Activated naive CD8-positive, alpha-beta T cell (primary cell): Measurements from ENCODE around the gene SCNN1A.
"Not testable (repeated sequence)": the region's sequence is repeated elsewhere in the genome, so short reads cannot be mapped to it uniquely, and the experiment has no call there.

Source experiments
- H3K27ac Mint-ChIP-seq: one replicate; pipeline ENCODE4 v1.8.0; 2021; ENCODE audit warnings: mixed read lengths
- H3K27me3 Mint-ChIP-seq: one replicate; pipeline ENCODE4 v1.8.0; 2021; ENCODE audit warnings: mixed read lengths
- H3K36me3 Mint-ChIP-seq: one replicate; pipeline ENCODE4 v1.8.0; 2021; ENCODE audit warnings: mixed read lengths
- H3K4me1 Mint-ChIP-seq: one replicate; pipeline ENCODE4 v1.8.0; 2021; ENCODE audit warnings: low read depth, mixed read lengths
- H3K4me3 Mint-ChIP-seq: one replicate; pipeline ENCODE4 v1.8.0; 2021; ENCODE audit warnings: mild to moderate bottlenecking, mixed read lengths
- H3K9me3 Mint-ChIP-seq: one replicate; pipeline ENCODE4 v1.8.0; 2021; ENCODE audit warnings: low read depth, mixed read lengths

Gene SCNN1A

GRCh38 chr12:6352193-6353173 is 22.9 kb downstream of the SCNN1A start:
- Mint-ChIP-seq H3K27me3 (no peaks in the 10 kb centered on the region), H3K27ac (no peak overlapping the region), H3K4me3 (no peak overlapping the region), H3K9me3 (no peaks in the 10 kb centered on the region), H3K36me3 (no peaks in the 10 kb centered on the region), H3K4me1 (peaks cover 20% of the 10 kb centered on the region)

- Mint-ChIP-seq H3K9me3 (no peaks in the 10 kb centered on the region), H3K27me3 (no peaks in the 10 kb centered on the region), H3K36me3 (no peaks in the 10 kb centered on the region), H3K27ac (no peak overlapping the region), H3K4me1 (peaks cover 29% of the 10 kb centered on the region), H3K4me3 (no peak overlapping the region)
Measured at GRCh38 chr12:6351622-6352021, 23.7 kb downstream of the SCNN1A start.

- H3K27me3 Mint-ChIP-seq: no peaks in the 10 kb centered on the region
- no peaks in the 10 kb centered on the region for H3K36me3 Mint-ChIP-seq
- H3K27ac Mint-ChIP-seq: peak overlapping the region; percentile 48
- H3K9me3 Mint-ChIP-seq: no peaks in the 10 kb centered on the region
- H3K4me3 Mint-ChIP-seq: peak overlapping the region; percentile 46
- H3K4me1 Mint-ChIP-seq: peaks cover 45% of the 10 kb centered on the region
Measured at GRCh38 chr12:6347367-6348338, 27.7 kb downstream of the SCNN1A start.

- Mint-ChIP-seq H3K27me3 (no peaks in the 10 kb centered on the region), H3K27ac (peak overlapping the region; percentile 48), H3K36me3 (no peaks in the 10 kb centered on the region), H3K9me3 (no peaks in the 10 kb centered on the region), H3K4me3 (peak overlapping the region; percentile 46), H3K4me1 (peaks cover 52% of the 10 kb centered on the region)
Measured at GRCh38 chr12:6346942-6347341, 28.4 kb downstream of the SCNN1A start.

- Mint-ChIP-seq H3K36me3 (no peaks in the 10 kb centered on the region), H3K4me3 (peak overlapping the region; percentile 3), H3K4me1 (peaks cover 54% of the 10 kb centered on the region)
Measured at GRCh38 chr12:6346235-6346832, 29.0 kb downstream of the SCNN1A start.

DNA sequence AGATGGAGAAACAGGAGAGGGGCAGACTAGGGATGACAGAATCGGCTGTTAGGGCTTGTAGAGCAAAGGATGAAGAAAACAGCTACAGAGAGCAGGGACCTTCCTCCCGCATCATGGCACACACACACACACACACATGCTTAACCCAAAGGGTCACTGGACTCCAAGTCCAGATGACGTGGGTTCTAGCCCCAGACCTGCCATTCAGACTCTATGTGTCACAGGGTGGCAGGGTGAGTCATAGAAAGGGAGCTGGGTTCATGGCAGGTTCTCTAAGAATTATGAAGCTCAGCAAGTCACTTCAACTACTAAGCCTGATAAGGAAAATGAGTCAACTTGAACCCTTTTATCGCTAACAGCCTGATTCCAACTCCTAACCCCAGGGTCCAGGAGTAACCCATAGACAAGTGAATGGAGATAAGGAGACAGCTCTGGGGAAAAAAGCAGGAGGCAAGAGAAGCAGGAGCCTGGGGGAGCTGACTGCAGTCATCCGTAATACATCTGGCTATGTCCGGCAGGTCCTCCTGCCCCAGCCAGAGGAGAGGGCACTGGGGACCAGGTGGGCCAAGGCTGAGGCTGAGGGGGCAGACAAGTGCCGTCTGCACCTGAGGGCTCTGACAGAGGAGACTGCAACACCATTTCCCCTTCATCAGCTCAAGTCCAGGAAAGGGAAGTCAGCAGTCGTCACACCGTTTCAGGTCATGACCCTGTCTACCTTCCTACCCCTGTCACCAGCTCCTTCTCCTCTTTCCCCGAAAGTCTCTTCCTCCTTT is 29.9 kb downstream of the SCNN1A start:
- Mint-ChIP-seq H3K4me1 (peaks cover 54% of the 10 kb centered on the region), H3K27ac (peak overlapping the region; percentile 18), H3K4me3 (peak overlapping the region; percentile 33), H3K27me3 (no peaks in the 10 kb centered on the region), H3K9me3 (no peaks in the 10 kb centered on the region), H3K36me3 (no peaks in the 10 kb centered on the region)

More at GRCh38 chr12:6346235-6346832, 29.0 kb downstream of the SCNN1A start:
- no peak overlapping the region for H3K27ac Mint-ChIP-seq
- no peaks in the 10 kb centered on the region for H3K9me3 Mint-ChIP-seq
- no peaks in the 10 kb centered on the region for H3K27me3 Mint-ChIP-seq

DNA sequence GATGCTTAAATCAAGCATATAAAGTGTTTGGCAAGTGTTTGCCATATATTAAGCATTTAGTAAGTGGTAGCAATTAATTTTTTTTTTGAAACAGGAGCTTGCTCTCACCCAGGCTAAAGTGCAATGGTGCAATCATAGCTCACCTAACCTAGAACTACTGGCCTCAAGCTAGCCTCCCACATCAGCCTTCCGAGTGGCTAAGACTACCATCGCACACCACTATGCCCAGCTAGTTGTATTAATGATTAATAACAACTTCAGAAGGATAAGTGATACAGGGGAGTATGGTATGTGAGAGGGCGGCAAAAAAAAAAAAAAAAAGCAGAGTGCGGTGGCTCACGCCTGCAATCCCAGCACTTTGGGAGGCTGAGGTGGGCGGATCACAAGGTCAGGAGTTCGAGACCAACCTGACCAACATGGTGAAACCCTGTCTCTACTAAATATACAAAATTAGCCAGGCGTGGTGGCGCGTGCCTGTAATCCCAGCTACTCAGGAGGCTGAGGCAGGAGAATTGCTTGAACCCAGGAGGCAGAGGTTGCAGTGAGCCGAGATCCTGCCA is 31.2 kb downstream of the SCNN1A start:
- not testable (repeated sequence) for H3K27me3 Mint-ChIP-seq

DNA sequence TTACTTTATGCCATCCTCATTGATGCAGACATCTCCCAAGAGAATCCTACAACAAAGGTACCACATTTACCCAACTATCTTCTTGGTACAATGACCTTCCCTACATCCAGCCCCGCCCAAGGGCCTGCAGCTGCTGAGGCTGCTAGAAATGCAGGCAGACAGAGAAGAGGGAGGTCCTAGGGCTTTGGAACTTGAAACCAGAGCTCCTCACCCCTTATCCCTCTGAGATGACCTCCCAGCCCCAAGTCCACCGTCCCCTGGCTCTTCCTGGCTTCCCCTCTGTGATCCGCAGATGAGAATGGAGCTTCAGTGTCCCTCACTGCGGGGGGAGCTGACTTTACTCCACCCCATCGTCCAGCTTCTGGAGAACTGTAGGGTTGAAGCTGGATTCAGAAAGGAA is 31.8 kb downstream of the SCNN1A start:
- Mint-ChIP-seq H3K27ac (no peak overlapping the region), H3K4me3 (no peak overlapping the region), H3K9me3 (no peaks in the 10 kb centered on the region), H3K27me3 (no peaks in the 10 kb centered on the region), H3K36me3 (no peaks in the 10 kb centered on the region), H3K4me1 (peaks cover 51% of the 10 kb centered on the region)

More for the DNA sequence above, 31.2 kb downstream of the SCNN1A start:
- not testable (repeated sequence) for H3K36me3 Mint-ChIP-seq, H3K27ac Mint-ChIP-seq, H3K9me3 Mint-ChIP-seq, H3K4me3 Mint-ChIP-seq
- H3K4me1 Mint-ChIP-seq: peaks cover 54% of the 10 kb centered on the region

GRCh38 chr12:6342140-6342889 is 33.0 kb downstream of the SCNN1A start:
- no peak overlapping the region for H3K27ac Mint-ChIP-seq
- no peaks in the 10 kb centered on the region for H3K9me3 Mint-ChIP-seq
- no peaks in the 10 kb centered on the region for H3K36me3 Mint-ChIP-seq
- no peak overlapping the region for H3K4me3 Mint-ChIP-seq
- H3K27me3 Mint-ChIP-seq: no peaks in the 10 kb centered on the region
- H3K4me1 Mint-ChIP-seq: peaks cover 46% of the 10 kb centered on the region

- peaks cover 38% of the 10 kb centered on the region for H3K4me1 Mint-ChIP-seq
- no peaks in the 10 kb centered on the region for H3K27me3 Mint-ChIP-seq
- no peak within 1 kb of the TSS for H3K4me3 Mint-ChIP-seq
- no peaks in the 10 kb centered on the region for H3K36me3 Mint-ChIP-seq
- H3K9me3 Mint-ChIP-seq: no peaks in the 10 kb centered on the region
- H3K27ac Mint-ChIP-seq: no peak within 1 kb of the TSS
Measured at GRCh38 chr12:6341417-6342139, 33.8 kb downstream of the SCNN1A start, which contains the start of gene TNFRSF1A. TNFRSF1A (minus strand) TSS chr12:6342076; CDS start chr12:6341814, 262 bp downstream.

DNA sequence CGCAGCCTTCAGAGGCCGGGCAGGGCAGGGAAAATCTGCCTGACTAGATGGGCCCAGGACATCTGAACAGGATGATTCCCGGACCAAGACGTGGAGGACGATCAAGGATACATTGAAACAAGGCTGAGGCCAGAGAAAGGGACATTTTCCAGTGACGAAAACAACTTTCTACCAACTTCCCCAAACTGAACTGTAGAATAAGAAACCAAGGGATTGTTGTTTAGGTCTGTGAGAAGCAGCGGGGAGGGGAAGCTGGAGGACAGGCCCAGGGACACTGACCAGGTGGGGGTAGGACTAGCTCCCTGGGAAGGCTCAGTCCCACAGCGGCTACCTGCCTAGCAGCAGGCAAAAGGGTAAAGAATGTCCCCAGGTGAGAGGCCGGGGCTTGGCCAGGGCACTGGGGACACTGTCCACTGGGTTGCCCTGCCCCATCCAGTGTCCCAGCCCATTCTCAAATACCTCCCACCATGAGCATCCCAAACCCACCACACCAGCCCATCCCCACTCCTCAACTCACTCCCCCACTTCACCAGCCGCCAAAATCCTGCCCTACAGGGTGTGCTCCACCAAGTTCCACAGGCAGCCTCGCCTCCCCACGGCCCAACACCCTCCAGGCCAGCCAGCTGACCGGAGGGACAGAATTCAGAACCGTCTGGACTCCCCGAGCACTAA is 34.5 kb downstream of the SCNN1A start:
- no peak overlapping the region for H3K27ac Mint-ChIP-seq
- peaks cover 34% of the 10 kb centered on the region for H3K4me1 Mint-ChIP-seq
- no peak overlapping the region for H3K4me3 Mint-ChIP-seq
- no peaks in the 10 kb centered on the region for H3K9me3 Mint-ChIP-seq
- no peaks in the 10 kb centered on the region for H3K27me3 Mint-ChIP-seq
- no peaks in the 10 kb centered on the region for H3K36me3 Mint-ChIP-seq

GRCh38 chr12:6340032-6340638 is 35.2 kb downstream of the SCNN1A start:
- no peak overlapping the region for H3K27ac Mint-ChIP-seq
- no peaks in the 10 kb centered on the region for H3K9me3 Mint-ChIP-seq
- no peak overlapping the region for H3K4me3 Mint-ChIP-seq
- no peaks in the 10 kb centered on the region for H3K27me3 Mint-ChIP-seq
- H3K36me3 Mint-ChIP-seq: no peaks in the 10 kb centered on the region
- H3K4me1 Mint-ChIP-seq: peaks cover 34% of the 10 kb centered on the region
